ENCODE measurements around the gene TMEM229A.
"Not testable (repeated sequence)": the region's sequence is repeated elsewhere in the genome, so short reads cannot be mapped to it uniquely, and the experiment has no call there.

TMEM229A gene

GRCh38 chr7:124032369-124033094 lies at the start of gene TMEM229A:
Gene TMEM229A (minus strand): TSS chr7:124033067. CDS start chr7:124033003, 64 bp downstream.
- DNase-seq = peak; percentile 11

DNA sequence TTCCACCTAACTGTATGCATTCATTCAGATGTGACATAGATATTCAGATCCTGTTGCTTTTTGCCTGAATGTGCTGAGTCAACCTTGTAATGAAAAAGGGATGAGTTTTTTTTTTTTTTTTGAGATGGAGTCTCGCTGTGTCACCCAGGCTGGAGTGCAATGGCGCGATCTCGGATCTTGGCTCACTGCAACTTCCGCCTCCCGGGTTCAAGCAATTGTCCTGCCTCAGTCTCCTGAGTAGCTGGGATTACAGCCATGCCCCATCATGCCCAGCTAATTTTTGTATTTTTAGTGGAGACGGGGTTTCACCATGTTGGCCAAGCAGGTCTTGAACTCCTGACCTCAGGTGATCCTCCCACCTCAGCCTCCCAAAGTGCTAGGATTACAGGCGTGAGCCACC lies 49.4 kb upstream of the TMEM229A start:
- DNase-seq = not testable (repeated sequence)

- no peak for DNase-seq
Measured at GRCh38 chr7:124077546-124077945, 44.7 kb upstream of the TMEM229A start.

GRCh38 chr7:124076841-124077240 lies 44.0 kb upstream of the TMEM229A start:
- no peak for DNase-seq

DNA sequence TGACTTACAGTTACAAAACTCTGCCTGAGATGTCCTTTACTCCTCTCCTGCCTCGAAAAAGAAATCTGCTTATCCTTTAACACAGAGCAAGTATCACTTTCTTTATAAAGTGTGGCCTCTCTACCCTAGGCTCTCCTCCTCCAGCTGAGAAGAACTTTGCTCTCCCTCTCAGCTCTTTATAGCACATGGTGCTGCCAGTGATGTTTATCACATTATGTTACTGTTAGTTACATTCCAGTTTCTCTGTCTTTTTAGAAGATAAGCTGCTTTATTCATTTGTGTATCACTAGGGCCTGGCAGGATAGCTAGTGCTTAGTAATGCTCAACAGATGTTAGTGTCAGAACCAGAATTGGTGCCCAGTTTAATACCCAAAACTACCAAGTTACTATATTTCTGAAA lies 41.1 kb upstream of the TMEM229A start:
- DNase-seq = no peak

DNA sequence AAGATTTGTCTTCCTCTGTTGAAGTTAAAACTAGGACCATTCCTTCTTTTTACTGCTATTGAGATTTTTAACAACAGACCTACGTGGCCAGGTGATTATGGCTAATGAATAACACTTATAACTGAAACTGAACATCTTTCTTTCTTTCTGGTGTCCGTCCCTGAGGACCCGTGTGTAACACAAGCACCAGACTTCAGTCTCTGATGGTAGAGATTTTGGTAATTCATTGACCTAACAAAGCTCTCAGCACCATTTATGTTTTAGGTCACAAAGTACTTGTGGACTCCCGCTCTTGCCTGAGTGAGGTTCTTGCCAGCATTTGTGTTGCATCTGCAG lies 40.4 kb upstream of the TMEM229A start:
- DNase-seq = no peak

GRCh38 chr7:124072603-124073309 lies 39.9 kb upstream of the TMEM229A start:
- no peak for DNase-seq

DNA sequence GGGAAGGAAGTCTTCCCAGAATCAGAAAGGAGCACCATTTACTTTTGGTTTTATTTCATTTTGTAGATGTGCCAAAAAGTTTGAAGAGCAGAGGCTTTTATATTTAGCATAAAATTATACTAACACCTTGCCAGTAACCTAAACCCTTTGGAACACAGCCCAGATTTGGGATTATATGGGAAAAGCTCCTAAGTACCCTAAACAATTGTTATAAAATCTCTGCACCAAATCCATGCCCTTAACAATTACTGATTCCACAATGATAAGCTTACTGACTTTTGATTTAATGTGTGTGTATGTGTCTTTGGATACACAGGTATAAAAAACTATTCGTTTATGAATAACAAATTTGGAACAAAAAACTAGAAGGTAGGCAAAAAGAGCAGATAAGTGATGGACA lies 39.0 kb upstream of the TMEM229A start:
- no peak for DNase-seq

GRCh38 chr7:124062171-124062570 lies 29.3 kb upstream of the TMEM229A start:
- no peak for DNase-seq

DNA sequence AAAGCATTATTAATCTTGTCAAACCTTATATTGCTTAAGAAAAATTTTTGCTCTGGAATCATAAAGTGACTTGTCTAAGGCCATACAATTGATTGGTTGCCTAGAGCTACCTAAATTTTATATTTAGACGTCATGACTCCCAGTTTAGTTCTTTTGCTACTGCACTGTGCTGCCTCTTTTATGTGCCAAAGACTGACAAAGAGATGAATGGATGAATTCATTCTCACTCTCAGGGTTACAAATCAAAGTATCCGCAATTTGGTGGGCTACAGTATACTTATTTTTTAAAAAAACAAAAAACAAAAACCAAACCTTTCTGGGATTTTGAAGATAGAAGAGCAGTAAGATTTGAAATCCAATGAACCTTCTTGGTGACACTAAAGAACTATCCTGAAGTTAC lies 27.7 kb upstream of the TMEM229A start:
- no peak for DNase-seq

DNA sequence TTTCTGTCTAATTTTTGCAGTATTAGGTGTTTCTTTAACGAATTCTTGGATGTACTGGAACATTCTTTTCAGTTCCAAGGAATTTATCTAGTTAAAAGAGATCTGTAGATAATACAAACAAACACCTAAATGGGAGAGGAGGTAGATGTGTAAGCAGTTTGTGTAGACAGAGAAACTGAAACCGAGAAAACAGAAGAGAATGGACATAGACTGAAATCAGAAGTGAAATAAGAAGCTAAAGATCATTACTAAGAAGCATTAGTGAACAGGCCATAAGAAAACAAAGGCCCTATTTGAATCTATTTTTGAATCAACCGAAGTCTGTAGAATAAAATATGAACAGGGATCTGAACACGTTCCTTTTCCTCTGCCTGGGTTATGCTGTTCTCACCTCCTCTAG lies 26.5 kb upstream of the TMEM229A start:
- no peak for DNase-seq

- no peak for DNase-seq
Measured at GRCh38 chr7:124058515-124058914, 25.6 kb upstream of the TMEM229A start.

GRCh38 chr7:124057872-124058271 lies 25.0 kb upstream of the TMEM229A start:
- DNase-seq = no peak

GRCh38 chr7:124056234-124056633 lies 23.4 kb upstream of the TMEM229A start:
- DNase-seq = no peak

DNA sequence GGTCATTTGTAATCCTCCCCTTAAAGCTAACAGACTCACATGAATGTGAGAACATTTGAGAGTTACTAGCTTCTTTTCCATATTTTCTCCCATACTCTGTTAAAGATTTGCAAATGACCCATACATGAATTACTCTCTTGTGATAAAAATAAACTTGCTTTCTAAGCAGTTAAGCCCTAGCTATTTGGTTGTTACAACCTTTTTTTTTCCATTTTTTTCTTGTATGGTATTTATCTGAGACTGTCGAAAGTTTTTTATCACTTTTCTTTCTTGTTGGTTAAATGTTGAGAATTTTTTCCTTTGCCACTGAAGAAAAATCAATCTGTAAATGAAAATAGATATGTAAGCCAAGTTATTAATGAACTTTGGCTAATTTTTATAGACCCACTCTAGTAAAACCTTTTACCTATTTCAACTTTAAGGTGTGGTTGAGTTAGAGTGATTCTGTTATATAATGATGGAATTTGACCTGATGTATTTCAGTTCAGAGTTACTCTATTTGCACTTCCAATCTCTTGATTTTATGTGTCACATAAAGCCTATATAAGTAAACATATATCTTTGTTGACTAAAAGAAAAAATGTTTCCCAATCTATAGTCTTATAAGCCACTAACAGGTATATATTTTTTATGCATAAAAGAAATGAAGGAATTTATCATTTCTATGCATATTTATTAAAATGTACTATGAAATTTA lies 19.0 kb upstream of the TMEM229A start:
- no peak for DNase-seq

- no peak for DNase-seq
Measured at GRCh38 chr7:124042826-124043225, 10.0 kb upstream of the TMEM229A start.

DNA sequence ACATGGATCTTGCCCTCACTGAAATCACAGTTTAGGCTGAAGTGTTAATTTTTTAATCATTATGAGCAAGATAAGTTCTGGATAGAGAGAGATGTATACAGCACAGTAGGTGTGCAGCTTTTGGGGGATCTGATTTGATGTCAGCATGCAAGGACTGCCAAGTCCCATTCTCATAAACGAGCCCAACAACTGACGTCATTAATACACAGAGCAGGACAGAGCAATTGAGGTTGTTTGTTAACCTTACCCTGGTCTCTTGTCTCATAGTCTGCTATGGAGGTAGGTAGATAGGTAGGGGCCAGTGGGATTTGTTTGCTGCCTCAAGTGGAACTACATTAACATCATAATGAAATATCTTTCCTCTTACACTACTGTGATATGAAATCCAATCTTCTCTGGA lies 8.6 kb upstream of the TMEM229A start:
- no peak for DNase-seq

DNA sequence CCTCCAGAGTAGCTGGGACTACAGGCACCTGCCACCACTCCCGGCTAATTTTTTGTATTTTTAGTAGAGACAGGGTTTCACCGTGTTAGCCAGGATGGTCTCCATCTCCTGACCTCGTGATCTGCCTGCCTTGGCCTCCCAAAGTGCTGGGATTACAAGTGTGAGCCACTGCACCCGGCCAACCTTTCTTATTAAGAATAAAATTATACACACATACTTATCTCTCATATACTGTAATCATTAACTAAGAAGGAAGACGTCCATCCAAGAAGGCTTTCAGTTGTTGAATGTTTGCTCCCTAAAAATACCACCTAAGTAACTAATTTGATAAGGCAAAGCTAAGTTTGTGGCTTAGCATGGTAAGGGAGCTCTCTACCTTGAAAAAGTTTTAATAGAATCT lies 5.0 kb upstream of the TMEM229A start:
- DNase-seq = not testable (repeated sequence)

DNA sequence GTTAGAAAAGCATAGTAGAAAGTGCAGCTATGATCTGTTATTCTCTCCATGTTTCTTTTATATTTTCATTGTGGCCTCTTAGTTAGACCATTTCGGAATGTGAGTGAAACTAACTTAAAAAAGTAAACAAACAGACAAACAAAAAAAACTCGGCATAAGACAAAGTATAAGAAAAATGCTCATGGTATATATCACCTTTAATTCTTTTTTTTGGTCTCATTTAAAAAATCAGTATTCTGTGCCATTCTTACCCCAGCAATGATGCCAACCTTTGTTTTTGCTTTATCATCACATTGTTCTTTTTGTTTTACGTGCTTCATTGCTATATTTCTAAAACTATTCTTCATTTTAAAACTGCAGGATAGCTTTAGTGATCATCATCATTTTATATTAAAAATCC lies 2.8 kb upstream of the TMEM229A start:
- no peak for DNase-seq

- no peak for DNase-seq
Measured at GRCh38 chr7:124034754-124035100, 1.9 kb upstream of the TMEM229A start.

GRCh38 chr7:124033807-124034753 lies 1.2 kb upstream of the TMEM229A start:
- DNase-seq = no peak

GRCh38 chr7:124033095-124033806 lies 384 bp upstream of the TMEM229A start:
- peak; percentile 2 for DNase-seq
